ENCODE data around the gene VWA2.

VWA2 gene

GRCh38 chr10:114239117-114239993 lies at the start of gene VWA2:
TSS of gene VWA2 (plus strand) at chr10:114239254. CDS start at chr10:114248714, 9,460 bp downstream.
- DNase-seq, result peak; percentile 44

- DNase-seq, result no peak
Measured at GRCh38 chr10:114189700-114190099, 49.4 kb upstream of the VWA2 start.

GRCh38 chr10:114195079-114195478 lies 44.0 kb upstream of the VWA2 start:
- DNase-seq, result no peak

GRCh38 chr10:114199239-114199638 lies 39.8 kb upstream of the VWA2 start:
- DNase-seq, result no peak

- DNase-seq, result no peak
Measured at GRCh38 chr10:114202812-114203211, 36.2 kb upstream of the VWA2 start.

- no peak for DNase-seq
Measured at GRCh38 chr10:114206902-114207301, 32.2 kb upstream of the VWA2 start.

- no peak for DNase-seq
Measured at GRCh38 chr10:114207349-114207748, 31.7 kb upstream of the VWA2 start.

GRCh38 chr10:114208351-114208750 lies 30.7 kb upstream of the VWA2 start:
- DNase-seq, result no peak

- no peak for DNase-seq
Measured at GRCh38 chr10:114212153-114212552, 26.9 kb upstream of the VWA2 start.

GRCh38 chr10:114215033-114215432 lies 24.0 kb upstream of the VWA2 start:
- DNase-seq, result no peak

GRCh38 chr10:114220281-114220680 lies 18.8 kb upstream of the VWA2 start:
- DNase-seq, result no peak

- no peak for DNase-seq
Measured at GRCh38 chr10:114221235-114221634, 17.8 kb upstream of the VWA2 start.

- no peak for DNase-seq
Measured at GRCh38 chr10:114223066-114223465, 16.0 kb upstream of the VWA2 start.

- DNase-seq, result no peak
Measured at GRCh38 chr10:114228156-114228555, 10.9 kb upstream of the VWA2 start.

- no peak for DNase-seq
Measured at GRCh38 chr10:114232561-114233176, 6.4 kb upstream of the VWA2 start.

- no peak for DNase-seq
Measured at GRCh38 chr10:114233482-114233881, 5.6 kb upstream of the VWA2 start.

- no peak for DNase-seq
Measured at GRCh38 chr10:114234132-114234531, 4.9 kb upstream of the VWA2 start.

- DNase-seq, result no peak
Measured at GRCh38 chr10:114239994-114240345, 916 bp downstream of the VWA2 start.

- DNase-seq, result no peak
Measured at GRCh38 chr10:114242235-114242634, 3.2 kb downstream of the VWA2 start.

GRCh38 chr10:114243661-114244060 lies 4.6 kb downstream of the VWA2 start:
- DNase-seq, result no peak

- DNase-seq, result no peak
Measured at GRCh38 chr10:114244126-114244525, 5.1 kb downstream of the VWA2 start.

GRCh38 chr10:114245121-114245791 lies 6.2 kb downstream of the VWA2 start:
- DNase-seq, result no peak

GRCh38 chr10:114246679-114247305 lies 7.7 kb downstream of the VWA2 start:
- no peak for DNase-seq
